GM12878 (cell line): ENCODE measurements around the gene FNDC8. TPM values are rescaled to one million over a fixed set of nuclear protein-coding genes. Genes with fewer than 3 reads are reported as not detected.

Experiments used
- ASH2L ChIP-seq: fragments of 300-600, 200-600 bp; sonication (generic); IDR thresholded peaks from 2 replicates; pipeline ENCODE4 v1.6.1; 2017; ENCODE audit warnings: low read depth, mild to moderate bottlenecking, borderline replicate concordance
- ATF7 ChIP-seq: fragments of 450-650 bp; IDR thresholded peaks from 2 replicates; pipeline ENCODE4 v1.6.1; 2016; ENCODE audit warnings: low read depth, mild to moderate bottlenecking
- BCL11A ChIP-seq: IDR thresholded peaks from 2 replicates; pipeline ENCODE4 v1.6.1; 2011; ENCODE audit warnings: low read depth, low read length
- BHLHE40 ChIP-seq, 2 experiments: fragments of 450-650 bp in 1 of 2; IDR thresholded peaks; 2 replicates each; pipeline ENCODE4 v1.6.1; 2011 to 2017; ENCODE audit warnings: low read depth in 2 of 2, borderline replicate concordance in 1 of 2, improper control_type of control experiment in 1 of 2, low read length in 1 of 2, mild to moderate bottlenecking in 1 of 2
- CEBPB ChIP-seq, 2 experiments: fragments of 150-350 bp in 1 of 2; IDR thresholded peaks; 2 replicates each; pipeline ENCODE4 v1.6.1; 2012 to 2014; ENCODE audit warnings: low read depth in 2 of 2, low read length in 2 of 2, borderline replicate concordance in 1 of 2, inconsistent platforms in 1 of 2
- CREB1 ChIP-seq: IDR thresholded peaks from 2 replicates; pipeline ENCODE4 v1.6.1; 2012; ENCODE audit warnings: low read depth, mild to moderate bottlenecking, inconsistent platforms
- CUX1 ChIP-seq: IDR thresholded peaks from 2 replicates; pipeline ENCODE4 v1.6.1; 2012; ENCODE audit warnings: improper control_type of control experiment, low read depth, low read length; ENCODE audit not compliant: insufficient replicate concordance
- EZH2 ChIP-seq: IDR thresholded peaks from 2 replicates; pipeline ENCODE4 v1.6.1; 2012; ENCODE audit warnings: low read depth, mild to moderate bottlenecking, control low read depth, inconsistent platforms, low read length, borderline replicate concordance; ENCODE audit not compliant: control insufficient read depth
- HDAC6 ChIP-seq: fragments of 200-600 bp; sonication (generic); IDR thresholded peaks from one replicate; pipeline ENCODE4 v1.8.0; 2017; ENCODE audit warnings: antibody characterized with exemption; ENCODE audit not compliant: unreplicated experiment
- HSF1 ChIP-seq: fragments of 150-350 bp; IDR thresholded peaks from 2 replicates; pipeline ENCODE4 v1.6.1; 2014; ENCODE audit warnings: mild to moderate bottlenecking, low read depth, low read length
- IRF3 ChIP-seq: fragments of 450-650 bp; IDR thresholded peaks from 2 replicates; pipeline ENCODE4 v1.6.1; 2014; ENCODE audit warnings: mild to moderate bottlenecking
- KDM1A ChIP-seq: fragments of 200-600 bp; sonication (generic); IDR thresholded peaks from 2 replicates; pipeline ENCODE4 v1.6.1; 2016; ENCODE audit warnings: borderline replicate concordance
- NKRF ChIP-seq: fragments of 450-650 bp; conservative IDR thresholded peaks from 2 replicates; pipeline ENCODE4 v1.6.1; 2017; ENCODE audit warnings: mild to moderate bottlenecking, moderate library complexity
- SIN3A ChIP-seq: IDR thresholded peaks from 2 replicates; pipeline ENCODE4 v1.6.1; 2012; ENCODE audit warnings: low read depth, low read length, improper control_type of control experiment
- SUPT20H ChIP-seq: IDR thresholded peaks from 2 replicates; pipeline ENCODE4 v1.6.1; 2011; ENCODE audit warnings: low read depth, mild to moderate bottlenecking, low read length, moderate library complexity, borderline replicate concordance; ENCODE audit not compliant: control insufficient read depth
- TBL1XR1 ChIP-seq: IDR thresholded peaks from 2 replicates; pipeline ENCODE4 v1.6.1; 2012; ENCODE audit warnings: low read depth, low read length, improper control_type of control experiment
- ZNF24 ChIP-seq: fragments of 450-650 bp; IDR thresholded peaks from 2 replicates; pipeline ENCODE4 v1.6.1; 2017; ENCODE audit warnings: antibody characterized with exemption, mild to moderate bottlenecking
- polyA plus RNA-seq, 11 experiments: library from polyadenylated mRNA; depleted of rRNA in 4 of 11; unstranded in 6 of 11; stranded (reverse) in 5 of 11; fragments of >200 nt; fragmentation: Nextera tagmentation in 4 of 11; fragmentation: Illumina TruSeq in 1 of 11; extraction: Ambion mirVana in 4 of 11; extraction: Trizol in 1 of 11; gene quantifications; 1 replicate in 1 of 11; 2 replicates in 10 of 11; pipeline versions ENCODE4 v1.2.1 to v1.2.3, GENCODE V29; 2011 to 2016; ENCODE audit warnings: inconsistent platforms in 2 of 11, missing spikeins in 2 of 11, low read depth in 1 of 11
- total RNA-seq, 4 experiments: library from RNA; depleted of rRNA in 3 of 4; stranded (reverse); fragments of >200 nt in 3 of 4; fragmentation: Illumina TruSeq in 1 of 4; extraction: Trizol in 1 of 4; gene quantifications; 2 replicates each; pipeline versions ENCODE4 v1.2.1 to v1.2.3, GENCODE V29; 2013 to 2021

The FNDC8 gene
- total and polyA plus RNA-seq, 10 of the 15 experiments (the other 5 are each of a cell fraction or from before 2014, with no cell fraction given): 0.06 to 0.15 (median 0.11) TPM; not detected in 7

GRCh38 chr17:35119370-35120165 lies 1.8 kb upstream of the FNDC8 start, which contains the start of gene RAD51D (continued):
- TF ChIP-seq ASH2L (no peak), EZH2 (no peak), CUX1 (no peak), HDAC6 (no peak), NKRF (peak; percentile 93), HSF1 (no peak), CREB1 (no peak), ATF7 (no peak), SUPT20H (no peak), ZNF24 (peak; percentile 77), IRF3 (no peak), SIN3A (peak; percentile 83; the same call in 1 of the 2 replicates), BHLHE40 (IDR thresholded peaks at IDR 0.05; ENCODE audit: borderline replicate concordance in 1 of 2, low read depth in 2 of 2, low read length in 1 of 2) (peak in 1 of 2 experiments; percentile 89; a peak in 3 of 4 replicates), CEBPB (IDR thresholded peaks at IDR 0.05; ENCODE audit: borderline replicate concordance in 1 of 2, low read depth in 2 of 2, low read length in 2 of 2) (no peak), TBL1XR1 (no peak), BCL11A (no peak), KDM1A (no peak)
